GM23338 (cell line): ENCODE measurements around the gene HPS4. TPM values are rescaled to one million over a fixed set of nuclear protein-coding genes. Genes with fewer than 3 reads are reported as not detected.

Experiments
- ATAC-seq: fragments of 200-7000 bp; cut with Tn5 transposase; 3 replicates; pipeline ENCODE4 v1.9.1; 2020
- DNase-seq: peaks from one replicate; pipeline ENCODE4 v3.0.0-alpha.2; 2015; ENCODE audit warnings: low spot score
- H2AFZ ChIP-seq: fragments of 200-600 bp; sonication (generic); 2 replicates; pipeline ENCODE4 v1.8.0; 2016; ENCODE audit warnings: antibody characterized with exemption, mild to moderate bottlenecking, moderate library complexity
- H3F3A ChIP-seq: fragments of 200-600 bp; sonication (generic); replicated peaks from 2 replicates; pipeline ENCODE4 v1.8.0; 2017; ENCODE audit warnings: antibody characterized with exemption, mixed run types, low read depth
- H3K27ac ChIP-seq: fragments of 200-600 bp; sonication (generic); 2 replicates; pipeline ENCODE4 v1.6.1; 2016; ENCODE audit warnings: low read depth
- H3K27me3 ChIP-seq: fragments of 200-600 bp; sonication (generic); 2 replicates; pipeline ENCODE4 v1.8.0; 2016; ENCODE audit warnings: mild to moderate bottlenecking, mixed run types, moderate library complexity; ENCODE audit not compliant: insufficient read depth
- H3K36me3 ChIP-seq: fragments of 200-600 bp; sonication (generic); 2 replicates; pipeline ENCODE4 v1.8.0; 2016; ENCODE audit warnings: mild to moderate bottlenecking; ENCODE audit not compliant: insufficient read depth
- H3K4me1 ChIP-seq: fragments of 200-600 bp; sonication (generic); 2 replicates; pipeline ENCODE4 v1.8.0; 2016; ENCODE audit warnings: mild to moderate bottlenecking, moderate library complexity; ENCODE audit not compliant: insufficient read depth
- H3K4me2 ChIP-seq: fragments of 200-600 bp; sonication (generic); 2 replicates; pipeline ENCODE4 v1.7.1; 2017; ENCODE audit warnings: mixed run types
- H3K4me3 ChIP-seq: fragments of 200-600 bp; sonication (generic); 2 replicates; pipeline ENCODE4 v1.6.1; 2016; ENCODE audit warnings: mixed run types
- H3K79me2 ChIP-seq: fragments of 200-600 bp; sonication (generic); replicated peaks from 2 replicates; pipeline ENCODE4 v1.8.0; 2017; ENCODE audit warnings: mild to moderate bottlenecking; ENCODE audit not compliant: insufficient read depth
- H3K9me2 ChIP-seq: fragments of 200-600 bp; sonication (generic); 2 replicates; pipeline ENCODE4 v1.8.0; 2017; ENCODE audit not compliant: insufficient read depth
- H4K20me1 ChIP-seq: fragments of 200-600 bp; sonication (generic); replicated peaks from 2 replicates; pipeline ENCODE4 v1.8.0; 2017; ENCODE audit warnings: mild to moderate bottlenecking; ENCODE audit not compliant: insufficient read depth
- H3K27ac Mint-ChIP-seq: 2 replicates; pipeline ENCODE4 v1.8.0; 2020; ENCODE audit warnings: inconsistent platforms, mild to moderate bottlenecking, moderate library complexity, mixed read lengths
- H3K27me3 Mint-ChIP-seq: 3 replicates; pipeline ENCODE4 v1.8.0; 2022; ENCODE audit warnings: low read depth, mild to moderate bottlenecking, moderate library complexity, mixed read lengths, inconsistent platforms; ENCODE audit not compliant: insufficient read depth, poor library complexity
- H3K36me3 Mint-ChIP-seq: 3 replicates; pipeline ENCODE4 v1.8.0; 2021; ENCODE audit warnings: low read depth, mild to moderate bottlenecking, inconsistent platforms, moderate library complexity, mixed read lengths
- H3K4me1 Mint-ChIP-seq: 3 replicates; pipeline ENCODE4 v1.8.0; 2020; ENCODE audit warnings: mild to moderate bottlenecking, inconsistent platforms, mixed read lengths
- H3K4me3 Mint-ChIP-seq: 3 replicates; pipeline ENCODE4 v1.8.0; 2021; ENCODE audit warnings: moderate library complexity, mild to moderate bottlenecking, inconsistent platforms, mixed read lengths
- H3K9me3 Mint-ChIP-seq: 3 replicates; pipeline ENCODE4 v1.8.0; 2020; ENCODE audit warnings: moderate library complexity, mild to moderate bottlenecking, inconsistent platforms, mixed read lengths
- CREB1 ChIP-seq: fragments of 250-450 bp; sonication (Bioruptor Pico); IDR thresholded peaks from 2 replicates; pipeline ENCODE4 v1.5.0; 2020; ENCODE audit warnings: low read depth, mild to moderate bottlenecking, moderate library complexity
- ETS1 ChIP-seq: IDR thresholded peaks from 2 replicates; pipeline ENCODE4 v1.6.1; 2016; ENCODE audit warnings: antibody characterized with exemption
- EZH2 ChIP-seq: fragments of 200-600 bp; sonication (generic); IDR thresholded peaks from one replicate; pipeline ENCODE4 v1.8.0; 2017; ENCODE audit warnings: antibody characterized with exemption, mild to moderate bottlenecking, low read depth; ENCODE audit not compliant: unreplicated experiment
- EZH2phosphoT487 ChIP-seq: fragments of 200-600 bp; sonication (generic); IDR thresholded peaks from one replicate; pipeline ENCODE4 v1.8.1; 2018; ENCODE audit warnings: antibody characterized with exemption; ENCODE audit not compliant: unreplicated experiment
- NANOG ChIP-seq: IDR thresholded peaks from 2 replicates; pipeline ENCODE4 v1.6.1; 2016; ENCODE audit warnings: antibody characterized with exemption, borderline replicate concordance
- POLR2AphosphoS5 ChIP-seq: IDR thresholded peaks from 2 replicates; pipeline ENCODE4 v1.6.1; 2016; ENCODE audit warnings: antibody characterized with exemption, low read depth
- STAT1 ChIP-seq: IDR thresholded peaks from one replicate; pipeline ENCODE4 v1.6.1; 2016; ENCODE audit warnings: antibody characterized with exemption; ENCODE audit not compliant: unreplicated experiment
- ZNF114 ChIP-seq: fragments of 250-450 bp; sonication (Bioruptor Pico); IDR thresholded peaks from 2 replicates; pipeline ENCODE4 v1.5.0; 2020; ENCODE audit warnings: mild to moderate bottlenecking, moderate library complexity
- ZNF331 ChIP-seq: fragments of 250-450 bp; sonication (Bioruptor Pico); IDR thresholded peaks from 2 replicates; pipeline ENCODE4 v1.5.0; 2020; ENCODE audit warnings: low read depth, mild to moderate bottlenecking, moderate library complexity
- polyA plus RNA-seq: library from polyadenylated mRNA; unstranded; fragments of >200 nt; fragmentation: Nextera tagmentation; extraction: Ambion mirVana; gene quantifications from 2 replicates; pipeline ENCODE4 v1.2.1, GENCODE V29; 2016
- total RNA-seq: library from RNA; depleted of rRNA; stranded (reverse); fragments of >200 nt; shearing (Covaris generic); gene quantifications from 2 replicates; pipeline ENCODE4 v1.2.3, GENCODE V29; 2014
- TF ChIP-seq, protein P1 (sequence below): IDR thresholded peaks from one replicate; pipeline ENCODE4 v1.6.1; 2018; ENCODE audit warnings: antibody characterized with exemption; ENCODE audit not compliant: unreplicated experiment

Gene HPS4
- total and polyA plus RNA-seq, 2 experiments from 2014 or later, result 20.3 to 49.4 TPM

DNA sequence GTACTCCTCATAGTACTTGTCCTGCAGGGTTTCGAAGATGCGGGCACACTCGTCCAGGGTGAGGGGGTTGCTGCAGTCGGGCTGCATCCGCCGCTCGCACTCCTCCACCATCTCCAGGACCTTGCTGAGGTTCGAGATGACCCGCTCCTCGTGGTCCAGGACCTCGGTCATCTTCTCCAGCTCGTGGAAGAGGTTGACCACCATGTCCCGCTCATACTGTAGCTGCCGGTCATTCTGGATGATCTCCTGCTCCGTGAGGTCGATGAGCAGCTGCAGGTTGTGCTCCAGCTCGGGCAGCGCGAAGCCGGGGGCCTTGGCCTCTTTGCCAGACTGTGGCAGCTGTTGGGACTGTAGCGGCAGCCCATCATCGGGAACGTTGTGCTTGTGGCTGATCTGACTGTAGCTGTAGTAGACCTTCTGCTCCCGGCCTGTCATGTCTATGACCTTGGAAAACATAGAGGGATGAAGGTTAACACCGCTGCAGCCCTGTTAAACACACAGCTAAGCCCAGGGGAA, 15.7 kb upstream of the HPS4 start (continued):
- TF ChIP-seq ETS1 (no peak), STAT1 (no peak)

DNA sequence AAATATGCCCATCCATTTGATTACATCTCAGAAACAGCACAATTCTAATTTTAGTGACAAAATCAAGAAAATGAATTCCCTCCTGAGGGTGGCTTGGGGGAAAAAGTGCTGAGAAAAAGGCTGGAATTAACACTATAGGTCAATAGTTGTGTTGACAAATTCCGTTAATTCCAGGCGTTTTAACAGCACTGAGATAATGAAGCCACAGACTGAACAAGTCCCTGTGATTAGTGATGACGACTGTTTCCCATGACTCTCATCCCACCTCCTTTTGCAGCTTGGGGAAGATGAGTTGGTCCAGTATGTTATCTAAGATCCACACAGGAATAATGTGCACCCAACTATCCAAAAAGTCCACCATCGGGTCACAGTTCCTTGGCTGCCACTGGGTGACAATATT, 12.9 kb upstream of the HPS4 start:
- Histone ChIP-seq H3K4me3 (no peak overlapping the region), H3K79me2 (no peaks in the 10 kb centered on the region), H4K20me1 (no peaks in the 10 kb centered on the region; the same call in none of the 2 replicates), H3K9me2 (no peaks in the 10 kb centered on the region), H3K27me3 (no peaks in the 10 kb centered on the region), H3K36me3 (peaks cover 71% of the 10 kb centered on the region), H3K27ac (no peak overlapping the region), H2AFZ (no peak overlapping the region), H3K4me2 (no peak overlapping the region), H3K4me1 (no peaks in the 10 kb centered on the region), H3F3A (peaks cover 31% of the 10 kb centered on the region; the same call in 1 of the 2 replicates)
- H3K27ac Mint-ChIP-seq, result no peak overlapping the region
- peaks cover 1% of the 10 kb centered on the region for H3K27me3 Mint-ChIP-seq
- no peaks in the 10 kb centered on the region for H3K4me1 Mint-ChIP-seq
- H3K36me3 Mint-ChIP-seq, result peaks cover 82% of the 10 kb centered on the region
- no peak for DNase-seq
- no peaks in the 10 kb centered on the region for H3K9me3 Mint-ChIP-seq
- no peak overlapping the region for H3K4me3 Mint-ChIP-seq
- TF ChIP-seq CREB1 (CRISPR knock-in tag) (no peak), ZNF114 (no peak), POLR2AphosphoS5 (no peak), ZNF331 (CRISPR knock-in tag) (no peak), NANOG (no peak), EZH2phosphoT487 (no peak)
- TF ChIP-seq, protein P1, sequence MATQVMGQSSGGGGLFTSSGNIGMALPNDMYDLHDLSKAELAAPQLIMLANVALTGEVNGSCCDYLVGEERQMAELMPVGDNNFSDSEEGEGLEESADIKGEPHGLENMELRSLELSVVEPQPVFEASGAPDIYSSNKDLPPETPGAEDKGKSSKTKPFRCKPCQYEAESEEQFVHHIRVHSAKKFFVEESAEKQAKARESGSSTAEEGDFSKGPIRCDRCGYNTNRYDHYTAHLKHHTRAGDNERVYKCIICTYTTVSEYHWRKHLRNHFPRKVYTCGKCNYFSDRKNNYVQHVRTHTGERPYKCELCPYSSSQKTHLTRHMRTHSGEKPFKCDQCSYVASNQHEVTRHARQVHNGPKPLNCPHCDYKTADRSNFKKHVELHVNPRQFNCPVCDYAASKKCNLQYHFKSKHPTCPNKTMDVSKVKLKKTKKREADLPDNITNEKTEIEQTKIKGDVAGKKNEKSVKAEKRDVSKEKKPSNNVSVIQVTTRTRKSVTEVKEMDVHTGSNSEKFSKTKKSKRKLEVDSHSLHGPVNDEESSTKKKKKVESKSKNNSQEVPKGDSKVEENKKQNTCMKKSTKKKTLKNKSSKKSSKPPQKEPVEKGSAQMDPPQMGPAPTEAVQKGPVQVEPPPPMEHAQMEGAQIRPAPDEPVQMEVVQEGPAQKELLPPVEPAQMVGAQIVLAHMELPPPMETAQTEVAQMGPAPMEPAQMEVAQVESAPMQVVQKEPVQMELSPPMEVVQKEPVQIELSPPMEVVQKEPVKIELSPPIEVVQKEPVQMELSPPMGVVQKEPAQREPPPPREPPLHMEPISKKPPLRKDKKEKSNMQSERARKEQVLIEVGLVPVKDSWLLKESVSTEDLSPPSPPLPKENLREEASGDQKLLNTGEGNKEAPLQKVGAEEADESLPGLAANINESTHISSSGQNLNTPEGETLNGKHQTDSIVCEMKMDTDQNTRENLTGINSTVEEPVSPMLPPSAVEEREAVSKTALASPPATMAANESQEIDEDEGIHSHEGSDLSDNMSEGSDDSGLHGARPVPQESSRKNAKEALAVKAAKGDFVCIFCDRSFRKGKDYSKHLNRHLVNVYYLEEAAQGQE, result no peak
- ATAC-seq, result no peak

DNA sequence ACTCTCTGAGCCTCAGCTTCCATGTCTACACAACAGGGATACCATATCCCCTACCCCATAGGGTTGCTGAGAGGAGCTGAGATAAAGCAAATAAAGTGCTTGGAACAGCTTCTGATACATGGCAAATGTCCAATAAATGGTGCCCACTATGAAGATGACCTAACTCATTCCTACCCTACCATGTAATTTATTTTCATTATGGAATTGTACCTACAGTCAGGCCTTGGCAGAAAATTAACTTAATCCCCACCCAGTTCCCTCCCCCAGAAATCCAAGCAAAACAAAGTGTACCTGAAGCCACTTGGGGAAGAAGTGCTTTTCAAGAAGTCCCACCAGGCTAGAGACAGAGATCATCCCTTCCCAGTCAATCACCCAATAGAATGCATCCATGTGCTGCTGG, 10.9 kb upstream of the HPS4 start:
- no peaks in the 10 kb centered on the region for H3K9me3 Mint-ChIP-seq
- ATAC-seq (no peak), DNase-seq (no peak)
- H3K4me1 ChIP-seq, result no peaks in the 10 kb centered on the region
- no peak overlapping the region for H3K27ac Mint-ChIP-seq
- H3K4me2 ChIP-seq, result no peak overlapping the region
- H3K4me3 ChIP-seq, result no peak overlapping the region
- no peaks in the 10 kb centered on the region for H3K27me3 ChIP-seq
- no peak overlapping the region for H3K27ac ChIP-seq
- H3K27me3 Mint-ChIP-seq, result peaks cover 1% of the 10 kb centered on the region
- no peak overlapping the region for H3K4me3 Mint-ChIP-seq
- no peaks in the 10 kb centered on the region for H3K79me2 ChIP-seq
- H4K20me1 ChIP-seq, result peaks cover 2% of the 10 kb centered on the region
- H3K36me3 ChIP-seq, result peaks cover 65% of the 10 kb centered on the region
- H3K9me2 ChIP-seq, result no peaks in the 10 kb centered on the region
- peaks cover 82% of the 10 kb centered on the region for H3K36me3 Mint-ChIP-seq
- no peaks in the 10 kb centered on the region for H3K4me1 Mint-ChIP-seq
- no peak overlapping the region for H2AFZ ChIP-seq
- H3F3A ChIP-seq, result peaks cover 46% of the 10 kb centered on the region
- TF ChIP-seq, protein P1, result no peak
- TF ChIP-seq ZNF331 (CRISPR knock-in tag) (no peak), EZH2 (no peak), STAT1 (no peak), CREB1 (CRISPR knock-in tag) (no peak)
